ENCODE data around the gene SNCAIP.

The SNCAIP gene

GRCh38 chr5:122447879-122448278, 135.8 kb downstream of the SNCAIP start:
- TF ChIP-seq CTCF (IDR thresholded peaks at IDR 0.05; ENCODE audit: low read depth, low read length) = no peak

GRCh38 chr5:122454541-122454940, 142.5 kb downstream of the SNCAIP start:
- H3K4me3 ChIP-seq (ENCODE audit: low read depth, low read length) = no peak overlapping the region
- TF ChIP-seq CTCF (IDR thresholded peaks at IDR 0.05; ENCODE audit: low read depth, low read length) = no peak

More at GRCh38 chr5:122447879-122448278, 135.8 kb downstream of the SNCAIP start:
- no peak overlapping the region for H3K4me3 ChIP-seq (ENCODE audit: low read depth, low read length)

- no peak overlapping the region for H3K4me3 ChIP-seq (ENCODE audit: low read depth, low read length)
- TF ChIP-seq CTCF (IDR thresholded peaks at IDR 0.05; ENCODE audit: low read depth, low read length) = no peak
These were observed 143.9 kb downstream of the SNCAIP start for GRCh38 chr5:122455939-122456338.

GRCh38 chr5:122457178-122457826, 145.3 kb downstream of the SNCAIP start:
- H3K4me3 ChIP-seq (ENCODE audit: low read depth, low read length) = no peak overlapping the region
- no peak for TF ChIP-seq CTCF (IDR thresholded peaks at IDR 0.05; ENCODE audit: low read depth, low read length)

- peak; percentile 66 for TF ChIP-seq CTCF (IDR thresholded peaks at IDR 0.05; ENCODE audit: low read depth, low read length)
- H3K4me3 ChIP-seq (ENCODE audit: low read depth, low read length) = no peak overlapping the region
These were observed 146.3 kb downstream of the SNCAIP start for GRCh38 chr5:122458278-122458872.

GRCh38 chr5:122462486-122462885, 150.4 kb downstream of the SNCAIP start:
- no peak overlapping the region for H3K4me3 ChIP-seq (ENCODE audit: low read depth, low read length)
- TF ChIP-seq CTCF (IDR thresholded peaks at IDR 0.05; ENCODE audit: low read depth, low read length) = no peak

GRCh38 chr5:122463221-122463620, 151.2 kb downstream of the SNCAIP start:
- H3K4me3 ChIP-seq (ENCODE audit: low read depth, low read length) = no peak overlapping the region
- no peak for TF ChIP-seq CTCF (IDR thresholded peaks at IDR 0.05; ENCODE audit: low read depth, low read length)

Data from WI38 (cell line).